ENCODE results near the gene EIF1AD.

EIF1AD gene

DNA sequence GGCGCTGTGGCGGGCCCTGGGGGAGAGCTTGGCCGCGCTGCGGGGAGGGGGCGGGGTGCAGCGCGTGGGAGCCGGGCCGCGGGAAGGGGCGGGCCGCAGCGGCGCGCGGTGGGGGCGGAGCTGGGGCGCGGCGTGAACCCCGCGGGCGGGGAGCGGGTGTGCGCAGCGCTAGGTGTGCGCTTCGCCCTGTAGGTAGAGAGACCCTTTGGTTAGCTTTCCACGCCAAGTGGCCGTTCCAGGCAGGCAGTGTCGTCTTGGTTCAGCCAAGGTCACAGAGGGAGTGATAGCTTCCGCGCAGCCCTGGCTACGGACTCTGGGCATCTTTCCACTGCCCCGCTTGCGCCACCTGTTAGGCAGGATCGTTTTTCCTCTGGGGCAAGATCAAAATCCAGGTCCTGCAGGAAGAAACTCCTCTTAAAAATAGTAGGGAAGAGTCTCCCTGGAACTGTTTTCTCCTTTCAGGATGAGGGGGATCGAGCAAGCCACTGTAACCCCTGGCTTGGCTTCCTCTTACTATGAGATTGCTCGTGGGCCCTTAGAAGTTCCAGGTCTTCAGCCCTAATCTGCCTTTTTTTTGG lies 780 bp upstream of the EIF1AD start:
- no peak for DNase-seq

- DNase-seq = no peak
Observed at GRCh38 chr11:65997286-65997685, 4.7 kb downstream of the EIF1AD start.

DNA sequence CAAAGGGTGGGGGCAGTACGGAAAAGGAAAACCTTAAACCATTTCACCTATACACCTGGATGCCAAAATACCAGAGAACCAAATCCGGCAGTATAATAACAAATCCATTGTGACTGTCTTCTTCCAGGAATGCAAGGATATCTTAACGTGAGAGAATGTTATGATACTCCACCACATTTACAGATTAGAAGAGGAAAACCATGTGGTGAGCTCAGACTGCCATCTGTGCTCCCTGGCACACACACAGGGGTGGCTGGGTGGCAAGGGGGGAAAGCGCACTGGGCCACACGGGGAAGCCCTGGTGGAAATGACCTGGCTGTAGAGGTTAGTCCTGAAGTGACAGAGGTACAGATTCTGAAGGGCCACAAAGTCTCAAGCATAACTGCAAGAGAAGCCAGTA lies 9.9 kb downstream of the EIF1AD start:
- DNase-seq = no peak

- peak; percentile 81 for DNase-seq
Observed at GRCh38 chr11:65988791-65989592, 13.0 kb downstream of the EIF1AD start.

DNA sequence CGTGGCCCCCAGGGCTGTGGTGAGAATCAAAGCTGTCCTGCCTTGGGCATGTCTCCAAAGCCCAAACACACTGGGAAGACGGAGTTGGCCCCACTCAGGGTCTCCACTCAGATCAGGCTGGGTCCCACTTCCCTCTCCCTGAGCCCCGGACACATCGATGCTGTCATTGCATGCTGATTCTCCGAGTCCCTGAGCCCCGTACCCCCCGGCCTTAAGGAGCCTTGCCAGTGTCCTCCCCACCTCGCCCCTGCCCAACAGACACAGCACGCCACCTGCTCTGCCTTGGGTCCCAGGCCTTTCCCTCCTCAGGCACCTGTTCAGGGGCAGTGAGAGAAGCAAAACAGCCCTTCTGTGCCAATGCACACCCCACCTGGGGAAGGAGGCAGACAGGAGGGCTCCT lies 14.6 kb downstream of the EIF1AD start:
- DNase-seq = no peak

DNA sequence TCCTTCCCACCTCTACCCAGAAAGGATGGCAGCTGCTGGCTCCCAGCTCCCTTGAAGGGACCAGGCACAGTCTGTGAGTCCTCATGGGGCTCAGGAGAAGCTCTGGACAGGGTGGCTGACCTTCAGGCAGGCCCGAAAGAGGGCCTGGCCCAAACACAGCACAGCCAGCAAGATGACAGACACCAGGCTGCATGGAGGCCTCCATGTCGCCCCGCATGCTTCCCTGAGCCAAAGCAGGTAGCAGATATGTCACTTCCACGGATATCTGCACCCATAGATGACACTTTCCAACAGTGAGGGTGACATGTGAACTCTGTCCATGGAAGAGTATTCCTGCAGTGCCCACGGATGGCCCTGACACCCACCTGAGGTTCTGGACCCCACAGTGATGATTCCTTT lies 18.4 kb downstream of the EIF1AD start:
- DNase-seq = no peak

DNA sequence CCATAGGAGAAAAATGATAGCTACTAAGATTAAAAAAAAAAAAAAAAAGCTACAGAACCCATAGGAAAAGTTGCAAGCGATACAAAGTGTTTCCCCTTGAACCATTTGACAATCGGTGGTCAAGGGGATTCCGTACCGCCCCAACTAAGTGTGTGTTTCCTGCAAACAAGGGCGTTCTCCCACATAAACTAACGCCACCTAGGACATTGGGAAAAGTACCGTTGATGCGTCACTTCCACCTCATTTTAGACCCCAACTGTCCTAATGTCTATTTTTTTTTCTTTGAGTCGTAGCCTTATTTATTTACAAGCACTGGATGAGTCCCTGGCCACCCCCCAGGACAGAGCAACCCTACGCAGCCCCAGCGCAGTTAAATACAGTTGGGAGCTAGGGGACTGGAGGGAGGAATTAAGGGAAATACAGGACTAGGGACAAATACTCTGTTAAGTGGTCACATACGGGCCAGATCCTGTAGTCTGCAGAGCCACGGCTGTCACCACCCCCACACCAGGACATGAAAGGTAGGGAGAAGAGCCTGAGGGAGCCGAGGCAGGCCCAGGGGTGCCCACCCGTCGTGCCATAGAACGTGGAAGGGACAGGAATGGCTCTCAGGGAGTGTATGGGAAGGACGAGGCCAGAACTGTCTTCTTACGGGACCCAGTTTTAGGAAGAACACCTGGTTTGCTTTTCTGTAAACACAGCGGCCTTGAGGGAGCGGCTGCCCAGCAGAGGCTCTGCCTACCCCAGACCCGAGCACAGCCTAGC lies 19.0 kb downstream of the EIF1AD start:
- no peak for DNase-seq

DNA sequence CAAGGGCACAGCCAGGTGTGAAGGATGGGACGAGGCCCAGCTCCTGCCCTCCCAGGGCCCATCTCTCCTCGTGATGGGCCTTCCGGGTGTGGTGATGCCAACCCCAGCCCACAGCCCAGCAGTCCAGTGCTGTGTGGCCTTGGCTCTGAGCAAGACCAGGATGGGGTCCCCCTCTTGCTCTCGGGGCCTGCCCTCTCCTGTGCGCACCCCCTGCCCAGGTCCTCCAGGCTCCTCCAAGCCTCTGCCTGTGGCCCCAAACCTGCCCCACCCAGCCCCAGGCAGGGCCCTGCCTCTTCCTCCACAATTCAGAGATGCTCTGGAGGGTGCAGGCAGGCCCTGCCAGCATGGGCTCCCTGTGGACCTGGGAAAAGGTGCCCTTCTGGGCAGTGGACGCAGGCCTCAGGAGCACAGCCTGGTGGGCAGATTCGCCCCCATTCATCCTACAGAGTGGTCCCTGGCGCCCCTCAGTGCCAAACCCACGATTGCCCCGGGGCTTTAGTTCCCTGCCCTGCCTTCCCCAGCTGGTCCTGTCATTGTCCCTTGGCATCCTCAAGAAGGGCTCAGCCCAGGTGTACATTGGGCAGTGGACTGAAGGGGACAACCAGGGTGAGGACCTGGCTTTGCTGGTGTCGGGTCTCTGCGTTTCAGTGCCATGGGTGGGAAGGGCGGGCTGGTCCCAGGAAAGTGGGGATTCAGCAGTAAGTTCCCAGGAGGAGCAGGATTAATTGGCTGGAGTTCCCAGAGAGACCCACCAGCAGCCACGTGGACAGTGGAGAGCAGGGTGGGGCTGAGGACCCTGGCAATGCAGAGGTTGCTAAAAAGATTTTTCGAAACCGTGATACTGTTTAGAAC lies 19.8 kb downstream of the EIF1AD start:
- DNase-seq = no peak

DNA sequence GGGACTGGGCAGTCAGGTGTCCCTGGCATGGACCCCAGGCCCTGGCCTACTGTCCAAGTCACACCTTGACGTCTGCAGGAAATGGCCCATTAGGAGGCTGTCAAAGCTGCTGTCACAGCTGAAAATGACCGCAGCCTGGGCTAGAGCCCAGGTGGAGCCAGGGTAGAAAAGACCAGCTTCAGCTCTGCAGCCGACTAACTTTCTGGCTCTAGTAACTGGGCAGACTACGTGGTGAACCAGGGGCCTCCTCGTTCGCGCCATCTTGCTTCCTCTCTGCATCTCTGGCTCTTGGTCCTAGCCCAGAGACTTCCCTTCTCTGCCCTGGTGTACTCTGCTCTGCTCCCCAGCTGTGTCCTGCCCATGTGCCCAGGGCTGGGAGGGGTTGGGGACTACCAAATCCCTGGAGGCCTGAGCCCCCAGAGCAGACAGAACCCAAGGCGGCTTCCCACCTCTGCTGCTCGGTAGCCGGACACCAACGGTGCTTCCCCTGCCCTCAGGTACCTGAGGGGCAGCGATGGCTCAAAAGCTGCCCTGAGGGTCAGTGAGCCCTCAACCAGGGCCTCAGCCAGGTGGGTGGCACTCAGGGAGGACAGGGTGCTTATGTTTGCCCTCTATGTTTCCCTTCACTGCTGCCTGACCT lies 20.7 kb downstream of the EIF1AD start:
- DNase-seq = no peak

GRCh38 chr11:65979261-65979759 lies 22.6 kb downstream of the EIF1AD start:
- DNase-seq = no peak

DNA sequence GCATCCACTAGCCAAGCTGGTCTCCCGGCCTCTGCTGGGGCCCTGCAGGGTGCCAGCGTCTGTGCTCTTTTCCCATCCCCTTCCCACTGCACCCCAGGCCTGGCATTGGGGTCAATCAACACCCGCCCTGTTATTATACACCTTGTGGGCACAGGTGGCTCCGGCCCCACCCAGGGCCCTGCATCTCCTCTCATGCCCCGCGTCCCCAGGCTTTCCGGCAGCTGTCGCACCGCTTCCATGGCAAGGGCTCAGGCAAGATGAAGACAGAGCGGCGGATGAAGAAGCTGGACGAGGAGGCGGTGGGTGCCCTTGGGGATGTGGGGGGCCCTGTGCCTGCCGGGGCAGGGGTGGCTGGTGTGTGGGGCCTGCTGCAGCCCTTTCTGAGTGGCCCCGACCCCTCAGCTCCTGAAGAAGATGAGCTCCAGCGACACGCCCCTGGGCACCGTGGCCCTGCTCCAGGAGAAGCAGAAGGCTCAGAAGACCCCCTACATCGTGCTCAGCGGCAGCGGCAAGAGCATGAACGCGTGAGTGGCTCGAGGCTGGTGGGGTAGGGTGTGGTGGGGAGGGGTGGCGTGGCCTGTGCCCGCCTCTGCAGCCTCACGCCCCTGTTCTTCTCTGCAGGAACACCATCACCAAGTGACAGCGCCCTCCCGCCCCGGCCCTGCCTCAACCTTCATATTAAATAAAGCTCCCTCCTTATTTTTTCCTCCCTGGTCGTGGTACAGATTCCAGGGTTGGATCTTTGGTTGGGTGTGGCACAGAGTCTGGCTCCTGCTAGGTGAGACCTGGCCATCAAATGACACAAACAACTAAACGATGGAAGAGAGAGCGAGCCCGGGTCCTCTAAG lies 23.3 kb downstream of the EIF1AD start:
- no peak for DNase-seq

DNA sequence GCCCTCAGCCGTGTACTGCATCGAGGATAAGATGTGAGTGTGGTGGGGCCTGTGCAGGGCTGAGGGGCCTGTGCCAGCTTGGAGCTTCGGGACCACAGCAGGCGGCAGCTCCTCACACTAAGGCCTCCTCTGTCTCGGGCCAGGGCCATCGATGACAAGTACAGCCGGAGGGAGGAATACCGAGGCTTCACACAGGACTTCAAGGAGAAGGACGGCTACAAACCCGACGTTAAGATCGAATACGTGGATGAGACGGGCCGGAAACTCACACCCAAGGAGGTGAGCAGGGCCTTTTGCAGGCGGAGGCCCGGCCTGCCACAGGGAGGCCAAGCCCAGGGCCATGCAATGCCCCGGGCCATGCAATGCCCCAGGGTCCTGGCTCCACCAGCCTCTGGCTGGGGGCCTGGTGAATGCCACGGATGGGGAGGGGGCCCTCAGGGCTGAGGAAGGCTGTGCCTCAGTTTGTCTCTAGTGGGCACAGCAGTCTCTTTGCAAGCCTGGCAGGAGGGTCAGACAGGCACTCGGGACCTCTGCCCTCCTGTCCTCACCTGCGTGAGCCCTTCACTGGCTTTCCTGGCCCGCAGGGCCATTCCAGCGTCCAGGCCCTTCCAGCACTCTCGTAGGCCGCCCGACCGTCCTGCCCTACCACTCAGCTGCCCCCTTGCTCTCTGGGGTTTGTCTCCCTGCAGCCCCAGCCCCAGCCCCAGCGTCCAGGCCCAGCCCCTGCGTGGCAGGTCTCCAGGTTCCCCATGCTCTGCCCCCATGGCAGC lies 24.2 kb downstream of the EIF1AD start:
- no peak for DNase-seq

GRCh38 chr11:65976216-65977176 lies 25.5 kb downstream of the EIF1AD start:
- DNase-seq = no peak

GRCh38 chr11:65975771-65976170 lies 26.2 kb downstream of the EIF1AD start:
- DNase-seq = no peak

- DNase-seq = no peak
Observed at GRCh38 chr11:65973439-65974110, 28.4 kb downstream of the EIF1AD start.

DNA sequence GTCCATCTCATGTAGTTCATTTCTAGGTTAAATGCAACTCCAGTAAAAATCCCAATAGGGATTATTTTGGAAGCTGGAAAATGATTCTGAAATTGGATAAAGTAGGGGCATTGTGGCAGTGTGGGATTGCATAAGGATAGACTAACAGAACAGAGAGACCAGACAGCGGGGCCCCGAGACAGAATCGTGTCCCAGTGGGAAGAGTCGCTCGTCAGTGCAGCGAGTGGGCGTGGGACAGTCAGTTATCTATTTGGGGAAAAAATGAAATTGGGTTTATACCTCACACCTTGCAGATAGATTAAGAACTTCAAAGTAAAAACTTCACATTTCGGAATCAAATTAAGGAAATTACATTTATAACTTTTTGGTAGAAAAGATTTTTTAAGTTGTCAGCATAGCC lies 29.8 kb downstream of the EIF1AD start:
- no peak for DNase-seq

DNA sequence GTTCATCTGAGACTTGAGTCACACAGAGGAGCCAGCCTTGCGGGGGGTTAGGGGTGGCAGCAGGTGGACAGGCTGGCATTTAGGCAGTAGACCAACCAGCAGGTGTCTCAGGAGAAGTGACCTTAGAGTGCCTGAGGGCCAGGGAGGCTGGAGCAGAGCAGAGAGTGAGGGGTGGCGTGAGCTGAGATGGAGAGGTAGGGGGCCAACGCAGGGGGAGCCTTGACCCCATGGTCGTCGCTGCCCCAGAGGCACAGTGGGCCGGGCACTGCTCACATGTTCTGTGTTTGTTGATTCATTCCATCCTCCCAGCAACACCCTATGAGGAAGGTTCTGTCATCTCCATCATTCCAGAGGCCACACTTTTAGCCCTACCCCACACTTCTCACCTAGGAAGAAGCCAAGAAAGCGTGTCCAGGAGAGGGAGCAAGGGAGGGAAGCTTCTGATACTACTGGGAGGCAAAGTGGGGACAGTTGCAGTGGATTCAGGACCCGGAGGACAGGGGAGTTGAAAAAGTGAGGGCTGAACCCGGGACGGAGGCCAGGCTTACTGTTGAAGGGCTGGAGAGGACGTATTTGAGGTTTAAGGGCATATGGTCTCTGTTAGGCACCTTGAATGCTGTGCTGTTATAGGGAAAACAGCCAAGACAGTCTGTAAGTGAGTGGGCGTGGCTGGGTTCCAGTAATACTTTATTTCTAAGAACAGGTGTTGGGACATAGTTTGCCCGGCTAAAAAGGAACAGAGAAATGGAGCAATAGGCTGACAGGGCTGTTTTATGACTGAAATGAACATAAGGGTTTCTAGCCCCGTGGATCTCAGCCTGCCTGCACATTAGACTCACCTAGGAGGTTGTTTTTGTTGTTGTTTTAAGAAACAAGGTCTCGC lies 33.1 kb downstream of the EIF1AD start:
- DNase-seq = no peak

Data from NCI-H1436 treated with DMSO at 0.1 percent for 48 hours (cell line).